IPS-11a (cell line): ENCODE measurements around the gene CNTNAP2.

Experiments used
- H3K4me3 ChIP-seq: one replicate; pipeline ENCODE4 v1.5.1; 2013; ENCODE audit warnings: low read depth, low read length, control low read depth

Gene CNTNAP2

DNA sequence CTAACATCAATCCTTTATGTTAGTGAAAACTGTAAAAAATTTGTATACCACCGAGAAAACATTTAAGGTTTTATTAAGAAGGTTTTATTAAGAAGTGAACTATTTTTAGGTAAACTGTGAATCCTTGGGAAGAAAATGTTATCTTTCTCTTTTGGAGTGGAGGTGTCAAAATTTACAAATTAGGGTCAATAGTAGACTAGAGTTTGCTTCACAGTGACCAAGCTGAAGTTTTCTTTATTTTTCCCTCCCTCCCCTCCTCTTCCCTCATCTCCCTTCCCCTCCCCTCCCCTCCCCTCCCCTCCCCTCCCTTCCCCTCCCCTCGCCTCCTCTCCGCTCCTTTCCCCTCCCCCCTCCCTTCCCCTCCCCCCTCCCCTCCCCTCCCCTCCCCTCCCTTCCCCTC lies 168.8 kb downstream of the CNTNAP2 start:
- H3K4me3 ChIP-seq: no peak overlapping the region

- H3K4me3 ChIP-seq: no peak overlapping the region
These were observed 174.1 kb downstream of the CNTNAP2 start for GRCh38 chr7:146290746-146291145.

- H3K4me3 ChIP-seq: no peak overlapping the region
These were observed 175.3 kb downstream of the CNTNAP2 start for GRCh38 chr7:146291900-146292299.

DNA sequence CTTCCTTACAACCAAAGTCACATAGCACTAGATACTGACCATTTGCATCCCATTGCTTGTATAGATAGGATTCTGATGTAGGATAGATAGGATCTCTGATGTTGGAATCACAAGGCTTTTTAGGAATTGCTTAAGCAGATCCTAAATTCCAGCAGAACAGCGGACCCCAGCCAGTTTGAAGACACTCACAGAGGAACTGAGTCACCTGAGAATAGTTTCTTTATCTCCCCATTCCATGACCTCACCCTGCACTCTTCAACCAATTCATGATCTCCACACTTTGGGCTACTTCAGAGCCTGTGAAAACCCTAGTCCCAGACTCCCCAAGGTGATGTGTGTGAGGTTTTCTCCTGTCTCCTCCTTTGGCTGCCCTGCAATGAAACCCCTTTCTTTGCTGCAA lies 179.4 kb downstream of the CNTNAP2 start:
- H3K4me3 ChIP-seq: no peak overlapping the region

DNA sequence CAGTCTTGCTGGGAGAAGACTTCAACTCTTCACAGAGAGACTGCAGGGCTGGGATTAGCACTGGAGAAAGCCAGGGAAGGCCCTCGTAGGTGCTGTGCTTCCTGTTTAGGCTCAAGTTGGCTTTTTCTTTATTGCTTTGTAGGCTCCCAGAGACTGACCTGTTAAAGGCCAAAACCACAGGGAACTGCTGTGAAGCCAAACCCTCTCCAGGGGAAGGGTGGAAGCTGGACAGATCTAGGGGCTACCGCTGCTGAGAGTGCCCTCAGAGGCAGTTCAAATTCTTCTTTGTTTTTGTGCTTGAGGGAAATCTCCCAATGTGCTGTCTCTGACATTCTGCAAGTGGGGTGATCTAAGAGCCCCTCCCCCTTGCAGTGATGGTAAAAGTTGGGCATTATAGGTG lies 198.4 kb downstream of the CNTNAP2 start:
- no peak overlapping the region for H3K4me3 ChIP-seq

DNA sequence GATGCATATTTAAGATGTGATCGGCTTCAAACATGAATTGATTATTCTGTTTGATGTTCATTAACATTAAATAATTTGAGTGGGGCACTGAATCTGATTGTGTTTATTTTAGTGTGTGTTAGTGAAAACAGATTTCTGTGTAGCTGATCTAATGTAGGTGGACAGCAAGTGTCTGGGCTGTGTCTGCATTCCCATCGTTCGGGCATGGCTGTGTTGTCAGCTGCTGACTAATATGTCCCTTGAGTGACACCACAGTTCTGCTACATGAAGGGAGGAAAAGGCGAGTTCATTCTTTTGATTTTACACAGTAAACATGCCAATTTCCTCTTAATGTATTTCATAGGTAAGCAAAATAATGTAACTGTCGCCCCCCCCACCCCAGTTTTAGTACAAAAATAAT lies 203.0 kb downstream of the CNTNAP2 start:
- H3K4me3 ChIP-seq: no peak overlapping the region

GRCh38 chr7:146321301-146321700 lies 204.7 kb downstream of the CNTNAP2 start:
- H3K4me3 ChIP-seq: no peak overlapping the region

GRCh38 chr7:146331369-146331768 lies 214.8 kb downstream of the CNTNAP2 start:
- no peak overlapping the region for H3K4me3 ChIP-seq

DNA sequence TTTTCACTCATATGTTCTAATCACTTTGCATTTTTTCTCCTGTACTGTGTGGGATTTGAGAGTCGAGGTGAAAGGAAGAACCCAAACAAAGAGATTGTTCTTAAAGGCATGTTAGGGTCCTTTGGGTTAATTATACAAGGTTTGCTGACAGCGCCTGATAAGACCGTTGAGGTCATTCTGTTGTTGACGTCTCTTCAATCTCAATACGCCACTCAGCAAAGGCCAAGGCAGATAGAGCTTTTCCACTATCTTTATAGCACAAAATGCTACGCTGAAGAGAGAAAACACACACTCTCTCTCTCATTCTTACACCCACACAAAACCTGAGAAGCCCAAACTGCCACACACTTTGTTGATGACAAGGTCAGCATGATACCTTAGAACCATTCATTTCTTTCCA lies 228.7 kb downstream of the CNTNAP2 start:
- no peak overlapping the region for H3K4me3 ChIP-seq

DNA sequence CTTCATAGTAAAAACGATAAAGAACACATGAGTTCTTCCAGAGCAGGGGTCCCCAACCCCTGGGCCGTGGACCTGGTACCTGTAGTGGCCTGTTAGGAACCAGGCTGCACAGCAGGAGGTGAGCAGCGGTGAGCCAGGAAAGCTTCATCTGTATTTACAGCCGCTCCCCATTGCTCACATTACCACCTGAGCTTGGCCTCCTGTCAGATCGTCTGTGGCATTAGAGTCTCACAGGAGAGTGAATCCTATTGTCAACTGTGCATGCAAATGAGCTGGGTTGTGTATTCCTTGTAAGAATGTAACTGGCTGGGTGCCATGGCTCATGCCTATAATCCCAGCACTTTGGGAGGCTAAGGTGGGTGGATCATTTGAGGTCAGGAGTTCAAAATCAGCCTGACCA lies 229.5 kb downstream of the CNTNAP2 start:
- no peak overlapping the region for H3K4me3 ChIP-seq

- H3K4me3 ChIP-seq: no peak overlapping the region
These were observed 238.6 kb downstream of the CNTNAP2 start for GRCh38 chr7:146355216-146355615.

GRCh38 chr7:146359176-146359575 lies 242.6 kb downstream of the CNTNAP2 start:
- H3K4me3 ChIP-seq: no peak overlapping the region

DNA sequence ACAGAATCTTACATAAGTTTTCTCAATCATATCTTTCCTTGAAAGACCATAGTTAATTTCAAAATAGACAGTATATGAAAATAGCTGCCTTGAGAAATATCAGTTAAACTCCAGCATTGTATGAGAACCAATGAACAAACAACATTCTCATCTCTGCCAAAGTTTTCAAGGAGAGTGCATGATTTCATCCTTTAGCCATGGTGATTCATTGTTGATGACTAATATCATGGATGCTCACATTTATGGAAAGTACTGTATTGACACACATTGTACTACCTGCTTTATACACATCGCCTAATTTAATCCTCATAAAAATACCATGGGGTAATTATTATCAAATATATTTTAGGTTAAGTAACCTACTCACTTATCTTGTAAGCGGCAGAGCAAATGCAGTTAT lies 250.3 kb downstream of the CNTNAP2 start:
- no peak overlapping the region for H3K4me3 ChIP-seq

- H3K4me3 ChIP-seq: no peak overlapping the region
These were observed 253.6 kb downstream of the CNTNAP2 start for GRCh38 chr7:146370171-146370570.

DNA sequence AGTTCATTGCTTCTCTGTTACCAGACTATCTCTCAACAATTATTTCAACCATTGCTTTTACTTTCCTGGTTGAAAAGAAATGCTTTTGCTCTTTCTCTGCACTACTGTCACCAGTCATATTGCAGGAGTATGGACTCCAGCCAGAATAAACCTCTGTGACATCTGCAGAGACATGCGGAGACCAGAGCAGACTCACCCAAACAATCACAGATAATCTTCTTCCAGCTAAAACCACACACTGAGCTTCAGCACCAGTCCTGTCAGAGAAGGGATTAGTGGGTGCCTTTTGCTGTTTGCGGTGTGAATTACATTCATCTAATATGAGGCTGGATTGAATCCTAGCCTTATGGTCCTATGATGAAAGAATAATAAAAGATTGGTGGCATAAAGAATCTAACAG lies 258.6 kb downstream of the CNTNAP2 start:
- H3K4me3 ChIP-seq: no peak overlapping the region

- no peak overlapping the region for H3K4me3 ChIP-seq
These were observed 261.6 kb downstream of the CNTNAP2 start for GRCh38 chr7:146378196-146378595.

DNA sequence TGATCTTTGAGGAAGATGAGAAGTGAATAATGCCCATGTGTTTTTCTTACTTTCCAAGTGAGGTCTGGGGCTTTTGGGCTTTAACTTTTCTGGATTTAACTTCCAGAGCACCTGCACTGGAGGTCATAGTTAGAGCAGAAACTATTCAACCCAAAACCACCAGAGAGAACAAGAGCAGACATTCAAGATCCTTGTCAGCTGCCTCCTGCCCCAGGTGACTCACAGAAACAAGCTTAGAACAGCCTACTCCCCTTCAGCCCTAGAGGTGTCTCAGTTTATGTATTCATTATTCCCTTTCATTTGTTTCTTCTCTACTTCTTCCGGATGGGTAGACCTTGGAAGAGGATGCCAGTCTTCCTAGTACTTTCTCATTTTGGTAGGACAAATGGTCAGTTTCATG lies 270.5 kb downstream of the CNTNAP2 start:
- no peak overlapping the region for H3K4me3 ChIP-seq

- no peak overlapping the region for H3K4me3 ChIP-seq
These were observed 272.3 kb downstream of the CNTNAP2 start for GRCh38 chr7:146388928-146389327.

DNA sequence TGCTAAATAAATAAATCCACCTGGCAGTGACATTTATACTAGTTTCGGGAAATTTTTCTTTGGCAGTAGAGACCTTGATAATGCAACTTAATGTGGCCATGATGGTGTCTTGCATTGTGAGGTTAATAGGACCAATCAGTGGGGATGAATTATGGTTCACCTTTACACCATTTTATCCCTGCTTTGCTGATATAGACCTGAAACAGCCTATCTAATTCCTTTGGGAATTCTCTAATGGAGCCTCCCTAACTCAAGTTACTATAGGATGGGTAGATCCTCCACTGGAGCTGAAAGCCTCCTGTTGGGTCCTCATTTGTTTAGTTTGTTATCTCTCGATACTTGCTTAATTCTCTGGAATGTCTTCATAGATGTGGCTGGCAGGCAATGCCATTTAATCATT lies 276.7 kb downstream of the CNTNAP2 start:
- no peak overlapping the region for H3K4me3 ChIP-seq

DNA sequence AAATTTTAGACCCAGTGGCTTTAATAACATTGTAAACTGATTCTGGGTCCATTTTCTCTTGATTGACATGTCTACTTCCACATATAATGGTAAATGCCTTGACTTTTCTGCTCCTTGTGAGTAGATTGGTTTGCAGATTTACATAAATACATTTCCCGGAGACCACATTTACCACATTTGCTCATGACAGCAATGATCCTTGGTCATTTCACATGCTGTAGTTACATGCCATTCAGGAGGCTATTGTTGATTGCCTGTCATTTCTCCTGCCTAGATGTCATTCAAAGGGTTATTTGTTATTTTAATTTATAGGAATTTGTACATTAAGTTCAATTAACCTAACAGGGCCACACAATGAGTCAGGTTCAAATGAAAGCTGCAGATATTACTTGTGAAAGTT lies 280.5 kb downstream of the CNTNAP2 start:
- no peak overlapping the region for H3K4me3 ChIP-seq

GRCh38 chr7:146401939-146402338 lies 285.3 kb downstream of the CNTNAP2 start:
- H3K4me3 ChIP-seq: no peak overlapping the region

DNA sequence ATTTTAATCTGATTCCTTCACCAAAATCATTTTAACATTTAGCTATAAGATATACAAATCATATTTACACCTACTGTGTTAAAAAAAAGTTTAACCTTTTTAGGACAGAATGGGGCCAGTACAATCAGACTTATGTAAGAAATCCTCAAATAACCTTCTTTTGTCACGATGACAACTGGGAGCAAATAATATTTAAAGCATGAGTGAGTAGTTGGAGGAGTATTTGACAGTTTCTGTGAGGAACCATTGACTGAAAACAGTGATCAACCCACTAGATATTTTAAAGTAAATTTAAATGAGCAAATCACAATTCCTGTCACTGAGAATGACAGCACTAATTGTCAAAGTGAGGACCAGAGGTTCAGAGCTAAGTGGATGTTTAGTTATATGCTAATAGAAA lies 289.1 kb downstream of the CNTNAP2 start:
- H3K4me3 ChIP-seq: no peak overlapping the region

DNA sequence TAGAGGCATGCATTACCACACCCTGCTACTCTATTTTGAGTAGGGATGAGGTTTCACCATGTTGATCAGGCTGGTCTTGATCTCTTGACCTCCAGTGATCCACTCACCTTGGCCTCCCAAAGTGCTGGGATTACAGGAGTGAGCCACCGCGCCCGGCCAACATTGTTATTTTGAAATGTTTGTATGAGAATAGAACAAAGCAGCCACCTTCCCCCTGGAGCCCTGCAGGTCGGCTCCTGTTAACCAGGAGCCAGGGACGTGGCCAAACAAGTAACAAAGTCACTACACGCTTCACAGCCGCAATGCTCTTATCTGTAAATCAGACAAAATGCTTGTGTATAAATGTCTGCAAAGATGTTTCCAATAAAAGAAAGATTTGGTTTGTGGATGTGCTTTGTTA lies 295.4 kb downstream of the CNTNAP2 start:
- H3K4me3 ChIP-seq: no peak overlapping the region

DNA sequence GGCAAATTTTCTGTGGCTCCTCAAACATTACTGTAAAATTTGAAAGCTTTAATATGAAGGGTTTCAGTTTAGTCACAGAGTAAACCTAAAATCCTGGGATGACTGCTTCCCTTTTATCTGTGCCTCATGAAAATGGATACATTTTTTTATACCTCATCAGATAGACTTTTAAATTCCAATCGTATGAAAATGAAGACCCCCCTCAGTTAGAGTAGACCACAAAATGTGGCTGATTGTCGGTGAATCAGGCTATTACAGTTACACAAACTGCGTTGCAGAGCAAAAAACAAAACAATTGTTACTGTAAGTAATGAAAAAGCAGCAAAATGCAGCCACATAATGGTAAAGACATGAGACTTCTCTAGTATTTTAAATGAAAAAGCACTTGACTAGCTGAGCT lies 296.2 kb downstream of the CNTNAP2 start:
- H3K4me3 ChIP-seq: no peak overlapping the region
